GM12892 (cell line): Measurements from ENCODE around the gene ICAM2.

Experiments used
- POLR2A ChIP-seq: IDR thresholded peaks from 2 replicates; pipeline ENCODE4 v1.6.1; 2011; ENCODE audit warnings: low read depth, low read length, control low read depth
- POLR2AphosphoS5 ChIP-seq: IDR thresholded peaks from 2 replicates; pipeline ENCODE4 v1.6.1; 2011; ENCODE audit warnings: low read depth, low read length, control low read depth

GRCh38 chr17:64063766-64064224 is 43.4 kb upstream of the ICAM2 start:
- TF ChIP-seq POLR2AphosphoS5 (no peak), POLR2A (no peak)
